ENCODE results near the gene CAAP1. TPM values are rescaled to one million over a fixed set of nuclear protein-coding genes. Genes with fewer than 3 reads are reported as not detected.
A peak's percentile ranks its signal among the peaks of the same experiment; 100 is the strongest.

Gene CAAP1
- total and polyA plus RNA-seq, 2 donors = 21.2 to 28.2 TPM

DNA sequence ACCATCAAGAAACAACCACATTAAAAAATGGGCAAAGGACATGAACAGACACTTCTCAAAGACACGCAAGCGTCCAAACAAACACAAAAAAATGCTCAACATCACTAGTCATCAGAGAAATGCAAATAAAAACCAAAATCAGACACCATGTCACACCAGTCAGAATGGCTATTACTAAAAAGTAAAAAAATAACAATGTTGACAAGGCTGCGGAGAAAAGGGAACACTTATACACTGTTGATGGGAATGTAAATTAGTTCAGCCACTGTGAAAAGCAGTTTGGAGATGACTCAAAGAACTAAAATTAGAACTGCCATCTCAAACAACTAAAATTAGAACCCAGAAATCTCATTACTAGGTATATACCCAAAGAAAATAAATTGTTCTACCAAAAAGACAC, 80.4 kb downstream of the CAAP1 start:
- Histone ChIP-seq H3K9me3 (ENCODE audit: control insufficient read depth in 2 of 2, insufficient read depth in 1 of 2, low read length in 1 of 2) (no peaks in the 10 kb centered on the region), H3K4me1 (ENCODE audit: control insufficient read depth in 2 of 2, insufficient read depth in 2 of 2, low read length in 2 of 2) (no peaks in the 10 kb centered on the region), H3K4me3 (ENCODE audit: low read length in 2 of 2) (no peak overlapping the region), H3K27ac (ENCODE audit: low read depth in 1 of 2, low read length in 1 of 2) (no peak overlapping the region), H3K27me3 (ENCODE audit: control insufficient read depth in 2 of 2, insufficient read depth in 1 of 2, low read length in 1 of 2) (no peaks in the 10 kb centered on the region), H3K36me3 (ENCODE audit: control insufficient read depth in 2 of 2, insufficient read depth in 2 of 2, low read length in 1 of 2) (no peaks in the 10 kb centered on the region)
- DNase-seq (ENCODE audit: low read depth in 6 of 9, low spot score in 9 of 9) = no peak
- WGBS = 96% methylated on average over 3 of the region's 3 CpGs

DNA sequence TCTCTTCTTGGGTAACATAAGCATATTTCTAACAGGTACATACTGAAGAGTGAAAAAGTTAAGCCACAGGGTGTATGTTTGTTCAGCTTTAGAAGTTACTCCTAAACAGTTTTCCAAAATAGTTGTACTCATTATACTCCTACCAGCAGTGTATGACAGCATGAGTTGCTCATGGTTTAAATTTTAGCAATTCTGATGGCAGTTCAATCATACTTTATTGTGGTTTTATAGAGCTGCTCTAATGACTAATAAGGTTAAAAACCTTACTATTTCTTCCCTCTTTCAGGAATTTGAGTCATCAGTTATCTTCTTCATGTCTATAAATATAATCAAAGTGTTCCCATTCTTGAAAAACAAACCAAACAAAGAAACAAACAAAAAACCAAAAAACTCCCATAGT, 81.5 kb downstream of the CAAP1 start:
- DNase-seq (ENCODE audit: low read depth in 6 of 9, low spot score in 9 of 9) = no peak
- no peak overlapping the region for H3K4me3 ChIP-seq (ENCODE audit: low read length in 2 of 2)
- no peaks in the 10 kb centered on the region for H3K27me3 ChIP-seq (ENCODE audit: control insufficient read depth in 2 of 2, insufficient read depth in 1 of 2, low read length in 1 of 2)
- H3K9me3 ChIP-seq (ENCODE audit: control insufficient read depth in 2 of 2, insufficient read depth in 1 of 2, low read length in 1 of 2) = no peaks in the 10 kb centered on the region
- H3K4me1 ChIP-seq (ENCODE audit: control insufficient read depth in 2 of 2, insufficient read depth in 2 of 2, low read length in 2 of 2) = no peaks in the 10 kb centered on the region
- H3K27ac ChIP-seq (ENCODE audit: low read depth in 1 of 2, low read length in 1 of 2) = no peak overlapping the region
- H3K36me3 ChIP-seq (ENCODE audit: control insufficient read depth in 2 of 2, insufficient read depth in 2 of 2, low read length in 1 of 2) = no peaks in the 10 kb centered on the region

DNA sequence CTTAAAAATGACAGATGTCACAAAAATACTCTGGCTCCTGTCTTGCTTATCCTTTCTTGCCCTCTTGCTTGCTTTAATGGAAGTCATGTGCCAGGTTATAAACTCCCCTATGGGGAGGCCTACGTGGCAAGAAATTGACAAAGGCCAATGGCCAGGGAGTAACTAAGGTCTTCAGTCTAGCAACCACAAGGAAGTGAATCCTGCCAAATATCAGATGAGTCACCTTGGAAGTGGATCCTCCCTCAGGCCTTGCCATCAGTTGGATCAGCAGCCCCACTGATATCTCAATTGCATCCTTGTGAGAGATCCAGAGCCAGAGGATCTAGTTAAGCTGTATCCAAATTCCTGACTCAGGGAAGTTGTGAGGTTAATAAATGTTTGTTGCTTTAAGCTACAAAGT, 82.8 kb downstream of the CAAP1 start:
- DNase-seq (ENCODE audit: low read depth in 6 of 9, low spot score in 9 of 9) = no peak
- Histone ChIP-seq H3K27ac (ENCODE audit: low read depth in 1 of 2, low read length in 1 of 2) (no peak overlapping the region), H3K27me3 (ENCODE audit: control insufficient read depth in 2 of 2, insufficient read depth in 1 of 2, low read length in 1 of 2) (no peaks in the 10 kb centered on the region), H3K4me1 (ENCODE audit: control insufficient read depth in 2 of 2, insufficient read depth in 2 of 2, low read length in 2 of 2) (no peaks in the 10 kb centered on the region), H3K4me3 (ENCODE audit: low read length in 2 of 2) (no peak overlapping the region), H3K36me3 (ENCODE audit: control insufficient read depth in 2 of 2, insufficient read depth in 2 of 2, low read length in 1 of 2) (no peaks in the 10 kb centered on the region), H3K9me3 (ENCODE audit: control insufficient read depth in 2 of 2, insufficient read depth in 1 of 2, low read length in 1 of 2) (no peaks in the 10 kb centered on the region)
- WGBS = 96% methylated on average over 1 of the region's 1 CpG

DNA sequence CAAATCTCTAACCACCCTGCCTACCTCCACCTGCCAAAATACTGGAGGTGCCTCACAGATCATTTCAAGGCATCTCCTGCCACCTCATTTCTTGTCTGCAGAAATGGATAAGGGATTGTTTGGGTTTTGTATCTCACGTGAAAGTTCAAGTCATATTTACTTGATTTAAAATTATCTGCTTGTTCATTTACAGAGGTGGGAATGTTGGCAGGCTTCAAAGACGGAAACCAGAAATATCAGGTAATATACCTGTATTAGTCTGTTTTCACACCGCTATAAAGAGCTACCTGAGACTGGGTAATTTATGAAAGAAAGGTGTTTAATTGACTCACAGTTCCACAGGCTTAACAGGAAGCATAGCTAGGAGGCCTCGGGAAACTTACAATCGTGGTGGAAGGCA, 85.4 kb downstream of the CAAP1 start:
- DNase-seq (ENCODE audit: low read depth in 6 of 9, low spot score in 9 of 9) = no peak
- Histone ChIP-seq H3K4me1 (ENCODE audit: control insufficient read depth in 2 of 2, insufficient read depth in 2 of 2, low read length in 2 of 2) (no peaks in the 10 kb centered on the region), H3K9me3 (ENCODE audit: control insufficient read depth in 2 of 2, insufficient read depth in 1 of 2, low read length in 1 of 2) (no peaks in the 10 kb centered on the region), H3K27ac (ENCODE audit: low read depth in 1 of 2, low read length in 1 of 2) (no peak overlapping the region), H3K27me3 (ENCODE audit: control insufficient read depth in 2 of 2, insufficient read depth in 1 of 2, low read length in 1 of 2) (no peaks in the 10 kb centered on the region), H3K4me3 (ENCODE audit: low read length in 2 of 2) (no peak overlapping the region), H3K36me3 (ENCODE audit: control insufficient read depth in 2 of 2, insufficient read depth in 2 of 2, low read length in 1 of 2) (no peaks in the 10 kb centered on the region)
- 79% methylated on average over 5 of the region's 5 CpGs for WGBS

DNA sequence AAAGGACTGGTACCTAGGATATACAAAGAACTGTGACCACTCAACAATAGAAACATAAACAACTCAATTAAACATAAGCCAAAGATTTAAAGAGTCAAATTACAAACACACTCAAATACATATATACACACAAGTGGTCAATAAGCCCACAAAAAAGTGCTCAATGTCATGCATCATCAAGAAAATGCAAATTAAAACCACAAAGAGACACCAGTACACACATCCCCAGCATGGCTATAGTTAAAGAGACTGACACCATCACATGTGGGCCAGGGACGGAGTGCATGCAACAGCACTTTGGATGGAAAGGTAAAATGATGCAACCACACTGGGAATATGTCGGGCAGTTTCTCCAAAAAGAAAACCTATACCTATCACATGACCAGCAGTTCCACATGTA, 89.7 kb downstream of the CAAP1 start:
- H3K27ac ChIP-seq (ENCODE audit: low read depth in 1 of 2, low read length in 1 of 2) = no peak overlapping the region

DNA sequence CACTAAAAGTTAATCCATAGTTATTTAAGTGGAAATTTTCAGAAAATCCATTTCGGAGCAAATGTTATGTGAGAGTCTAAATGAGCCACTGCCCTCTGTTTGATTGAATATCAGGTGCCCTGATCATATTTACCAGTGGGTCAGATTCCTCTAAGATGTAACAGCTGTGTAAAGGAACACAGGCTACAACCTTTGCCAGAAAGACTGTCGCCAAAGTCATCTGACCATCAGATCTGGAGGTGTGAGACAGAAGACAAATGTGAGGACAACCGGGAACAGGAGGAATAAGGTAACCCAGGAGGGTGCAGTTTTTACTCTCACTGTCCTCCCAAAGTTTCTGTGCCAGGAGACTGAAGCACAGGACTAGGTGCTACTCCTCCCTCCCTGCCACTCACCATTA, 90.8 kb downstream of the CAAP1 start:
- no peak overlapping the region for H3K27ac ChIP-seq (ENCODE audit: low read depth in 1 of 2, low read length in 1 of 2)
- no peaks in the 10 kb centered on the region for H3K4me1 ChIP-seq (ENCODE audit: control insufficient read depth in 2 of 2, insufficient read depth in 2 of 2, low read length in 2 of 2)
- H3K9me3 ChIP-seq (ENCODE audit: control insufficient read depth in 2 of 2, insufficient read depth in 1 of 2, low read length in 1 of 2) = no peaks in the 10 kb centered on the region
- H3K36me3 ChIP-seq (ENCODE audit: control insufficient read depth in 2 of 2, insufficient read depth in 2 of 2, low read length in 1 of 2) = no peaks in the 10 kb centered on the region
- WGBS = 89% methylated on average over 3 of the region's 3 CpGs
- no peak overlapping the region for H3K4me3 ChIP-seq (ENCODE audit: low read length in 2 of 2)
- no peaks in the 10 kb centered on the region for H3K27me3 ChIP-seq (ENCODE audit: control insufficient read depth in 2 of 2, insufficient read depth in 1 of 2, low read length in 1 of 2)
- DNase-seq (ENCODE audit: low read depth in 6 of 9, low spot score in 9 of 9) = no peak

More for the DNA sequence above, 89.7 kb downstream of the CAAP1 start:
- H3K27me3 ChIP-seq (ENCODE audit: control insufficient read depth in 2 of 2, insufficient read depth in 1 of 2, low read length in 1 of 2) = no peaks in the 10 kb centered on the region
- H3K36me3 ChIP-seq (ENCODE audit: control insufficient read depth in 2 of 2, insufficient read depth in 2 of 2, low read length in 1 of 2) = no peaks in the 10 kb centered on the region
- no peaks in the 10 kb centered on the region for H3K4me1 ChIP-seq (ENCODE audit: control insufficient read depth in 2 of 2, insufficient read depth in 2 of 2, low read length in 2 of 2)
- no peaks in the 10 kb centered on the region for H3K9me3 ChIP-seq (ENCODE audit: control insufficient read depth in 2 of 2, insufficient read depth in 1 of 2, low read length in 1 of 2)
- 95% methylated on average over 2 of the region's 2 CpGs for WGBS
- no peak overlapping the region for H3K4me3 ChIP-seq (ENCODE audit: low read length in 2 of 2)
- no peak for DNase-seq (ENCODE audit: low read depth in 6 of 9, low spot score in 9 of 9)

DNA sequence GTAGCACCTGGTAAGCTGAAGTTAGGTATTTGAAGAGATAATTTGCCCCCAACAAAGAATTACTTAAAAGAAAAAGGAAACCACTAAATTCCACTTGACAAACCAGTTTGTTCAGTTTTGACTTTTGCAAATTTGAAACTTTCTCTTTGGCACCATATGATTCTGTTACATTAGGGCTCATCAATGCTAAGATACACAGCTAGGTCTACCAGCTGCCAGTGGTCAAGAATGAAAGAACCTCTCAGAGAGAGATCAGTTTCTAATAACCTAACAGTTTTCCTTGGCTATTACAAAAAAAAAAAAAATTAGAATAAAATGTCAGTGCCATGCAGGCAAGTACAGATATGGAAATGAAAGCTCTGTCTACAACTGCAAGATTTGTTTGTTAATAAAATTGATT, 92.3 kb downstream of the CAAP1 start:
- Histone ChIP-seq H3K27ac (ENCODE audit: low read depth in 1 of 2, low read length in 1 of 2) (no peak overlapping the region), H3K4me3 (ENCODE audit: low read length in 2 of 2) (no peak overlapping the region), H3K27me3 (ENCODE audit: control insufficient read depth in 2 of 2, insufficient read depth in 1 of 2, low read length in 1 of 2) (no peaks in the 10 kb centered on the region), H3K9me3 (ENCODE audit: control insufficient read depth in 2 of 2, insufficient read depth in 1 of 2, low read length in 1 of 2) (no peaks in the 10 kb centered on the region), H3K4me1 (ENCODE audit: control insufficient read depth in 2 of 2, insufficient read depth in 2 of 2, low read length in 2 of 2) (no peaks in the 10 kb centered on the region), H3K36me3 (ENCODE audit: control insufficient read depth in 2 of 2, insufficient read depth in 2 of 2, low read length in 1 of 2) (no peaks in the 10 kb centered on the region)
- peak in 1 of 9 donors; percentile 2 for DNase-seq (ENCODE audit: low read depth in 6 of 9, low spot score in 9 of 9)

DNA sequence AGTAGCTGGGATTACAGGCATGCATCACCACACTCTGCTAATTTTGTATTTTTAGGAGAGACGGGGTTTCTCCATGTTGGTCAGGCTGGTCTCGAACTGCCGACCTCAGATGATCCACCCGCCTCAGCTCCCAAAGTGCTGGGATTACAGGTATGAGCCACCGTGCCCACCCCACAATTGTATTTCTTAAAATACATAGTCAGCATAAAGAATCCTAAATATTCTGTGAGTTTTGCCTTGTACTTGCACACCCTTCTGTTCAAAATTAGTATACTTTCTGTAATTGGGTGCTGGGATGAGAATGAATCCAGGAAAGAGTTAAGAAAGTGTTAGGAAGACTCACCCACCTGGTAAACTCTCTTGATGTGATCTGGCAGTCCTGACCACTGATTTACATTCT, 101.3 kb downstream of the CAAP1 start:
- Histone ChIP-seq H3K36me3 (ENCODE audit: control insufficient read depth in 2 of 2, insufficient read depth in 2 of 2, low read length in 1 of 2) (no peaks in the 10 kb centered on the region), H3K27ac (ENCODE audit: low read depth in 1 of 2, low read length in 1 of 2) (no peak overlapping the region), H3K9me3 (ENCODE audit: control insufficient read depth in 2 of 2, insufficient read depth in 1 of 2, low read length in 1 of 2) (no peaks in the 10 kb centered on the region)

More for the DNA sequence above, 101.3 kb downstream of the CAAP1 start:
- no peak for DNase-seq (ENCODE audit: low read depth in 6 of 9, low spot score in 9 of 9)
- no peaks in the 10 kb centered on the region for H3K27me3 ChIP-seq (ENCODE audit: control insufficient read depth in 2 of 2, insufficient read depth in 1 of 2, low read length in 1 of 2)
- H3K4me3 ChIP-seq (ENCODE audit: low read length in 2 of 2) = no peak overlapping the region
- H3K4me1 ChIP-seq (ENCODE audit: control insufficient read depth in 2 of 2, insufficient read depth in 2 of 2, low read length in 2 of 2) = no peaks in the 10 kb centered on the region
- 98% methylated on average over 5 of the region's 5 CpGs for WGBS

All from thymus (tissue), 11 donors.